DMS114 treated with DMSO at 0.1 percent for 48 hours (cell line): Measurements from ENCODE around the gene PTPRN2.

Experiments
- DNase-seq: peaks from one replicate; lab custom pipeline; 2025; ENCODE audit not compliant: unreplicated experiment; lab: John Stamatoyannopoulos, UW

PTPRN2 gene

DNA sequence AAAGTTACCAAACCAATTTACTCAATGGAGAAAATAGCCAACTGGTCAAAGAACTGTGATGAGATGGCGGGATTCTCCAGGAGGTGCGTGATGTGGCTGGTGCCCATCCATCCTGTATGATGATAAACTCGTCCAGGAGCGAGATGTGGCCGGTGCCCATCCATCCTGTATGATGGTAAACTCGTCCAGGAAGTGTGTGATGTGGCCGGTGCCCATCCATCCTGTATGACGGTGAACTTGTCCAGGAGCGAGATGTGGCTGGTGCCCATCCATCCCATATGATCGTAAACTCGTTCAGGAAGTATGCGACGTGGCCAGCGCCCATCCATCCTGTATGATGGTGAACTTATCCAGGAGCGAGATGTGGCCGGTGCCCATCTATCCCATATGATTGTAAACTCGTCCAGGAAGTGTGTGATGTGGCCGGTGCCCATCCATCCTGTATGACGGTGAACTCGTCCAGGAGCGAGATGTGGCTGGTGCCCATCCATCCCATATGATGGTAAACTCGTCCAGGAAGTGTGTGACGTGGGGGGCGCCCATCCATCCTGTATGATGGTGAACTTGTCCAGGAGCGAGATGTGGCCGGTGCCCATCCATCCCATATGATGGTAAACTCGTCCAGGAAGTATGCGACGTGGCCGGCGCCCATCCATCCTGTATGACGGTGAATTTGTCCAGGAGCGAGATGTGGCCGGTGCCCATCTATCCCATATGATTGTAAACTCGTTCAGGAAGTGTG, 754.6 kb downstream of the PTPRN2 start:
- DNase-seq: no peak

DNA sequence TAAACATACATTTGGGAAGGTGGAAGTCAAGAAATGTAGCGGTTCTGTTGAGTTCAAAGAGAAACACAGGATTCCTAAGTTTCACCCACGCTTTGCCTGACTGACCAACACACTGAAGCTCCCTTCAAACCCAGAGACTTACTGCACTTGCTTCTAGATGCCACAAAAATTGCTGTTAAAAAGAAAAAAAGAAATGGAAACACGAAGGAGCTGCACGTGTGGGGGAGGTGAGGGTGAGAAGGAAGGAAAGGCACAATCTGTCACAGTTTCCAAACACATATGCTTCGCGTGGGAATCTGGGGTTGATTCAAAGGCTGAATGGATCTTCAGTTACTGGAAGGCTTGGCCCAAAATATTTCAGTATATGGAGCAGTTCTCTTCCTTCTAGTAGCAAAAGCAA, 755.2 kb downstream of the PTPRN2 start:
- DNase-seq: no peak

DNA sequence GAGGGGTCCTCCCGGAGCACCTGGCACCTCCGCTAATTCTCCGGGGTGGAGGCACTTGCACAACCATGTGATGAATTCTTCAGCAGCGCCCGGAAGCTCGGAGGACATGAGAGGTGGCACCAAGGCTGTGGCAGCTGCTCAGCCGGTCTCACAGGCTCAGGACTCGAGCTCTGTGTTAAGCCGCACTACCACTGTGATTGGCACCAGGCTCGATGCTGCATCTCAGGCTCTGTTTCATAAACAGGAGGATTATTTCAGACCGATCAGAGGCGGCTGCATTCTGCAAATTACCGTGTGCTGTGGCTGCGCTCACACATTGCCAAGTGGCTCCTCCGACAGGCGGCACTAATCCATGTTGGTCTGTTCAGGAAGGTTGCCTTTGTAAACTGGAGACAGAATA, 755.6 kb downstream of the PTPRN2 start:
- no peak for DNase-seq

GRCh38 chr7:157831143-157831905, 756.3 kb downstream of the PTPRN2 start:
- no peak for DNase-seq

DNA sequence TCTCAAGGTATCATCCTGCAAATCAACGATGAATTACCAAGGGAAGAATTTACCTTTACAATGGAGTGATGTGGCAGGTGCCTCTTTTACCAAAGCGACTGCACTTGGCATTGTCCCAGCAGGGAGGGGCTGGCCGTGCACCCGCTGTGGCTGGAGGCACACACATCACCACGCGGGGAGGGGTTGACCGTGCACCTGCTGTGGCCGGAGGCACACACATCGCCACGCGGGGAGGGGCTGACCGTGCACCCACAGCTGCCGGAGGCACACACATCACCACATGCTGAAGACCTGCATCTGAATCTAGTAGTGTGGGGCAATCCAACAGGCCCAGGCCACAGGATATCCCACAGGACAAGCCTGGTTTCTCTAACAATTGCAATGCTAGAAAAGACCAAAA, 757.3 kb downstream of the PTPRN2 start:
- DNase-seq: no peak

GRCh38 chr7:157829491-157829890, 758.1 kb downstream of the PTPRN2 start:
- DNase-seq: no peak

- no peak for DNase-seq
Observed at GRCh38 chr7:157828881-157829280, 758.7 kb downstream of the PTPRN2 start.

DNA sequence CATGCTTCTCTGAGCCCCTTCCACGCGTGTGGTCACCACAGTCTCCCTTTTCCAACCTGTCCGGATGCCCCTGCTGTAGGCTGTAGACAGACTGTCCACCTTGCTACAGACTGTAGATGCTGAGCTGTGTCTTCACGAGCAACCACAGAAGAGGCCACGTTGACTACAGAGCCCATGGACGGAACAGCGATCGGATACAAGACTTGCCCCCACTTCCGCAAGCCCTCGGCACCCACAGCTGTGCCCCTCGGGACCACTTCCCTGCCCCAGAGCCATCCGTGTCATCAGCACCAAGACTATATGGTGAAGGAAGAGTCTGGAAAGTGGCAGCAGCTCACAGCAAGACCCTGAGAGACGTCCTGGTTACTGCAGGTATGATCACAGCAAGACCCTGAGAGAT, 759.4 kb downstream of the PTPRN2 start:
- no peak for DNase-seq

- DNase-seq: no peak
Observed at GRCh38 chr7:157827863-157828160, 759.8 kb downstream of the PTPRN2 start.

DNA sequence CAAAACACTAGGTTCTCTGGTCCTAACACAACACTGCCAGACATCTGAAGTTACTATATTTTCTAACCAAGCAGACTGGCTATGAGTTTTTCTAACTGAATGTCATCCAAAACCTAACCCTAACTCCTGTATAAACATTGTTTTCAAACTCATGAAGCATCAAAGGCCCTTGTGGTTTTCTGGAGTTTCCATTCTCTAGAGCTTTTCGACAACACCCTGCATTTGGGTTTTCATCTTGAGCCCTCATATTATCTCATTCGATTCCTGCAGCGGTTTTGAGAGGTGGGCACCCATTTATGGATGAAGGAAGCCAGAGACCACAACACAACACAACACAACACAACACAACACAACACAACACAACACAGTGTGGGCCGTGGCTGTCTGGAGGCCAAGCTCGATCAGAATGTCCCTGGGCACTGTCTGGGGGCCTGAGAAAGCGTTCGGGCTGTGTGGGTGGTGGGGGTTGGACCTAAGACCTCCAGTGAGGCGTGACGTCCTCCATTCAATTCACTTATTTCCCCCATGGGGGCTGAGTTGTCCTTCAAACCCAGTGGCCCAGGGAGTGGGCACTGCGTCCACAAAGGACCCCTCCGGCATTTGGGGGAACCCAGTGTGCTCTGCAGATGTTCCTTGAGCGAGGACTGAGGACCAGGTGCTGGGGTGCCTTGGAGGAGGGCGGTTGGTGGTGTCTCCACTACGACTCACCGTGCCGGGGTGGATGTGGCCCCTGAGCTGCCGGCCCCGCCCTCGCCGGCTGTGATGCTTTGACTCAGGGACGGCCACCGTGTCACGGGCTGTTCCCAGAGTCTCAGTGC, 760.4 kb downstream of the PTPRN2 start:
- no peak for DNase-seq

- no peak for DNase-seq
Observed at GRCh38 chr7:157826566-157826965, 761.1 kb downstream of the PTPRN2 start.

DNA sequence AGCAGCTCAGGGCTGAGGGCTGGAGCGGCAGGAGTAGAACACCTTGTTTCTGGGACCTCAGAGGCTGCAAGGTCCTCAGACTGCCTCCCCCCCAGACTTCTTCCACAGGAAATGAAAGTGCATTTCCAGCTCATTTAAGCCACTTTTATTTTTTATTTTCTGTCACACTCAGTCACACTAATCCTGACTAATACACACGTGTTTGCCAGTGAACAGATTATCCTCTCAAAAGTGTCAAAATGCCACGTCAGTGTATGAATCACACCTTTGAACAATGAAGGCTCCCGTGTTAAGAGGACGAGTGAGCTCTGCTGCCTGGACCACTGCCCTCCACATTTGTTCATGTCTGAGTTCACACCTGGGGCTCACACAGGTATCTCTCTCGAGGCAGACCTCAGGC, 762.3 kb downstream of the PTPRN2 start:
- no peak for DNase-seq

GRCh38 chr7:157824819-157825121, 762.9 kb downstream of the PTPRN2 start:
- no peak for DNase-seq

GRCh38 chr7:157824011-157824818, 763.4 kb downstream of the PTPRN2 start:
- no peak for DNase-seq

DNA sequence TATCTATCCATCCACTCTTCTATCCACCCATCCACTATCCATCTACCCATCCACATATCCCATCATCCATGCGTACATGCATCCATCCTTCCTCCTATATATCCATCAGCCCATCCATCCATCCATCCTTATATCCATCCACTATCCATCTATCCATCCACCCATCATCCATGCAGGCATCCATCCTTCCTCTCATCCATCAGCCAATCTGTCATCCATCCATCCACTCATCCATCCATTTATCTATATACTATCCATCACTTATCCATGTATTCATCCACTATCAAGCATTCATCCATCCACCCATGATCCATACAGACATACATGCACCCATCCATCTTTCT, 765.0 kb downstream of the PTPRN2 start:
- no peak for DNase-seq

DNA sequence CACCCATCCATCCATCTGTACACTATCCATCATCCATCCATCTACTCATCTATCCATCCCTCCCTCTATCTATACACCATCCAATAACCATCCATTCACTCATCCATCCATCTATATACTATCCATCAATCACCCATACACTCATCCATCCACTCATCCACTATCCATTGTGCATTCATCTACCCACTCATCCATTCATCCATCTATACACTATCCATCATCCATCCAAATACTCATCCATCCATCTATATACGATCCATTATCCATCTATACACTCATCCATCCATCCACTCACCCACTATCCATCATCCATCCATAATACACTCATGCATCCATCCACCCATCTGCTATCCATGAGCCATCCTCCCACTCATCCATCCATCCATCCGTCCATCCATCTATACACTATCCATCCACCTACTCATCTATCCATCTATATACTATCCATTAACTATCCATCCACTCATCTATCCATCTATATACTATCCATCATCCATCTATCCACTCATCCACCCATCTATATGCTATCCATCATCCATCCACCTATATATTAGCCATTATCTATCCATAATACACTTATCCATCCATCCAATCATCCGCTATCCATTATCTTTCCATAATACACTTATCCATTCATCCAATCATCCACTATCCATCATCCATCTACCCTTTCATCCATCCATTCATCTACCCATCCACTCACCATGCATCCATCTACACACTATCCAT, 765.5 kb downstream of the PTPRN2 start:
- no peak for DNase-seq

DNA sequence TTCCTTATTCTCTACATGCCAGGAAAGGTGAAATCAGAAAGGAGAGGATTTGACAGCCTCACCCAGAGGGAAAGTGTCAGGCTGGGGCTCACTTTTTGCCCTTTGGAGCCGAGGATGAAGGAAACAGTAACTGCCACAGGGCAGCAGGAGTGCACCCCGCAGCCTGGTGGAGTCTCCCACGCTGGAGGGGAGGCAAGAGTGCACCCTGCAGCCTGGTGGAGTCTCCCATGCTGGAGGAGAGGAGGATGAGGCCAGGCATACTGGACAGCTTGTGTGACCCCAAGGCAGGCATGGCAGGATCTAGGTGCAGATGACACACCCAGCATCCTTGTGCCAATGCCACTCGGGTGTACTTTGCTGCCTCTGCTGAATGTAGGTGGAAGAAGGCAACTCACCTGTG, 766.8 kb downstream of the PTPRN2 start:
- DNase-seq: no peak

DNA sequence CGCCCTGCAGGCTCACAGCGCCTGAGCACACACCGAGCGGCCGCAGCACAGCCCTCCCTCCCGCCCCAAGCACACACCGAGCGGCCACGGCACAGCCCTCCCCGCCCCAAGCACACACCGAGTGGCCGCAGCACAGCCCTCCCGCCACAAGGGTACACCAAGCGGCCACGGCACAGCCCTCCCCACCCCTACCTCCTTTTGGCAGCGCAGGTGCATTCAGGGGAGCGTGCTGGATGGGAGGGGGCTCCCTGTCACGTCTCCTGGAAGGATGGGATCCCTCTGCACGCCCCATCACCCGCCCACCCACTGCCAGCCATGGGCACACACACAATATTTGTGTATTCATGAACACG, 768.2 kb downstream of the PTPRN2 start:
- DNase-seq: no peak

- no peak for DNase-seq
Observed at GRCh38 chr7:157818701-157819454, 768.7 kb downstream of the PTPRN2 start.
